Tibial artery (tissue), 4 donors: ENCODE data around the gene REEP1.

Experiments
- DNase-seq, 2 donors: peaks; one replicate each; pipeline ENCODE4 v3.0.0-alpha.2; 2019
- H3K27ac ChIP-seq, 2 donors: fragments of 200-600 bp; sonication (generic) in 1 of 2; 1 replicate in 1 of 2; 2 replicates in 1 of 2; pipeline ENCODE4 v1.5.1; 2018 to 2019; ENCODE audit warnings: mild to moderate bottlenecking in 1 of 2
- H3K27me3 ChIP-seq, 2 donors: fragments of 200-600 bp; sonication (generic) in 1 of 2; one replicate each; pipeline versions ENCODE4 v1.5.1 to v1.6.0; 2016 to 2019
- H3K36me3 ChIP-seq, 3 donors: fragments of 200-600 bp; sonication (generic) in 2 of 3; one replicate each; pipeline ENCODE4 v1.5.1; 2016 to 2019; ENCODE audit warnings: mild to moderate bottlenecking in 2 of 3
- H3K4me1 ChIP-seq, 4 donors: fragments of 200-600 bp; sonication (generic) in 2 of 4; 1 replicate in 3 of 4; 2 replicates in 1 of 4; pipeline ENCODE4 v1.5.1; 2016 to 2019
- H3K4me3 ChIP-seq, 2 donors: fragments of 200-600 bp; sonication (generic) in 1 of 2; 1 replicate in 1 of 2; 2 replicates in 1 of 2; pipeline ENCODE4 v1.5.1; 2018 to 2019; ENCODE audit warnings: mild to moderate bottlenecking in 2 of 2
- H3K9me3 ChIP-seq, 3 donors: fragments of 200-600 bp; sonication (generic) in 1 of 3; one replicate each; pipeline ENCODE4 v1.5.1; 2016 to 2019
- CTCF ChIP-seq, 2 experiments: fragments of 200-600 bp in 1 of 2; fragments of 450-650 bp in 1 of 2; IDR thresholded peaks; one replicate each; pipeline ENCODE4 v1.5.1; 2017 to 2019; ENCODE audit warnings: antibody characterized with exemption in 2 of 2, mild to moderate bottlenecking in 1 of 2, moderate library complexity in 1 of 2
- intact Hi-C: fragments of 100-400 bp; cut with DNase I; formaldehyde crosslinking; loops from one replicate; pipeline ENCODE4 v1.15.0; 2023; ENCODE audit warnings: low total_unique reads

REEP1 gene

GRCh38 chr2:86307431-86307830, 30.0 kb downstream of the REEP1 start:
- H3K9me3 ChIP-seq: no peaks in the 10 kb centered on the region
- H3K4me3 ChIP-seq: no peak overlapping the region
- peaks cover 0 to 29% (median 10%) of the 10 kb centered on the region in 4 donors for H3K4me1 ChIP-seq
- TF ChIP-seq CTCF (IDR thresholded peaks at IDR 0.05): no peak
- DNase-seq: no peak
- H3K27me3 ChIP-seq: no peaks in the 10 kb centered on the region
- intact Hi-C loops: loop anchor here (10.0 kb wide), 1 partner anchor 57 kb away; no protein-coding TSS in a partner anchor
- H3K36me3 ChIP-seq: no peaks in the 10 kb centered on the region
- H3K27ac ChIP-seq: no peak overlapping the region

- Histone ChIP-seq H3K4me1 (peaks cover 0 to 41% (median 16%) of the 10 kb centered on the region in 4 donors), H3K9me3 (no peaks in the 10 kb centered on the region), H3K4me3 (no peak overlapping the region), H3K27me3 (no peaks in the 10 kb centered on the region), H3K36me3 (no peaks in the 10 kb centered on the region), H3K27ac (peak overlapping the region in 1 of 2 donors; percentile 5)
- no peak for DNase-seq
- TF ChIP-seq CTCF (IDR thresholded peaks at IDR 0.05): no peak
- intact Hi-C loops: loop anchor here (10.0 kb wide), 1 partner anchor 59 kb away; no protein-coding TSS in a partner anchor
These were observed 31.5 kb downstream of the REEP1 start for GRCh38 chr2:86305915-86306254.

GRCh38 chr2:86305195-86305914, 32.1 kb downstream of the REEP1 start:
- intact Hi-C loops: loop anchor here (10.0 kb wide), 1 partner anchor 59 kb away; no protein-coding TSS in a partner anchor
- Histone ChIP-seq H3K4me1 (peaks cover 0 to 47% (median 16%) of the 10 kb centered on the region in 4 donors), H3K27me3 (no peaks in the 10 kb centered on the region), H3K36me3 (no peaks in the 10 kb centered on the region), H3K9me3 (no peaks in the 10 kb centered on the region), H3K4me3 (no peak overlapping the region), H3K27ac (peak overlapping the region in 1 of 2 donors; percentile 5)
- TF ChIP-seq CTCF (IDR thresholded peaks at IDR 0.05): no peak
- no peak for DNase-seq

- no peak for DNase-seq
- Histone ChIP-seq H3K9me3 (no peaks in the 10 kb centered on the region), H3K27ac (no peak overlapping the region), H3K4me3 (no peak overlapping the region), H3K36me3 (no peaks in the 10 kb centered on the region), H3K4me1 (peaks cover 0 to 56% (median 20%) of the 10 kb centered on the region in 4 donors), H3K27me3 (no peaks in the 10 kb centered on the region)
- TF ChIP-seq CTCF (IDR thresholded peaks at IDR 0.05): no peak
- intact Hi-C loops: loop anchor here (10.0 kb wide), 1 partner anchor 60 kb away; no protein-coding TSS in a partner anchor
These were observed 33.0 kb downstream of the REEP1 start for GRCh38 chr2:86304416-86304815.

- Histone ChIP-seq H3K4me3 (no peak overlapping the region), H3K27me3 (no peaks in the 10 kb centered on the region), H3K27ac (no peak overlapping the region), H3K9me3 (no peaks in the 10 kb centered on the region), H3K4me1 (peaks cover 0 to 77% (median 32%) of the 10 kb centered on the region in 4 donors), H3K36me3 (no peaks in the 10 kb centered on the region)
- no peak for TF ChIP-seq CTCF (IDR thresholded peaks at IDR 0.05)
- DNase-seq: no peak
- intact Hi-C loops: loop anchor here (10.0 kb wide), 1 partner anchor 62 kb away; no protein-coding TSS in a partner anchor
These were observed 35.1 kb downstream of the REEP1 start for GRCh38 chr2:86302320-86302719.
